Limb (tissue), 2 donors: ENCODE data around the gene TCEAL5.
"Not testable (repeated sequence)": the region's sequence is repeated elsewhere in the genome, so short reads cannot be mapped to it uniquely, and the experiment has no call there.

Source experiments
- DNase-seq, 2 donors: peaks; one replicate each; pipeline ENCODE4 v3.0.0-alpha.2; 2016; ENCODE audit errors: extremely low spot score in 2 of 2

Gene TCEAL5

GRCh38 chrX:103276581-103277002 is at the start of gene TCEAL5:
Gene TCEAL5 (minus strand): TSS chrX:103276750. CDS start chrX:103274563, 2,187 bp downstream.
- peak; percentile 15 to 79 for DNase-seq

DNA sequence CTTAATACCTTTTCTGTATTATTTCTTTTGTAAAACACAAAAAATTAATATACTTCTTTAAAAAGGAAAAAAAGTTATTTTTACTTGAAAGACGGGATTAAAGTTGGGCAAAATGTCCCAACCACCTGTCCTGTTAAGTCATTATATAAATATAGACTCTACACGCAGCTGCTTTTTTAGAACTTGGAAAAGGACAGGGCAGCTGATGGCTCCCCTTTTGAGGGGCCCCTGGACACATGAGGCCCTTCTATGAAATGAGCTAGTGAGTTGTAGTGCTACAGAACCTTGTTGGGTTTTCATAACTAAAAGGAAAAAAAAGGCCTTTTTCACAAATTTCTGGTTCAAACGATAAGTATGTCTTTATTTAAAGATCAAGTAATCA is 34.8 kb upstream of the TCEAL5 start:
- DNase-seq: no peak

DNA sequence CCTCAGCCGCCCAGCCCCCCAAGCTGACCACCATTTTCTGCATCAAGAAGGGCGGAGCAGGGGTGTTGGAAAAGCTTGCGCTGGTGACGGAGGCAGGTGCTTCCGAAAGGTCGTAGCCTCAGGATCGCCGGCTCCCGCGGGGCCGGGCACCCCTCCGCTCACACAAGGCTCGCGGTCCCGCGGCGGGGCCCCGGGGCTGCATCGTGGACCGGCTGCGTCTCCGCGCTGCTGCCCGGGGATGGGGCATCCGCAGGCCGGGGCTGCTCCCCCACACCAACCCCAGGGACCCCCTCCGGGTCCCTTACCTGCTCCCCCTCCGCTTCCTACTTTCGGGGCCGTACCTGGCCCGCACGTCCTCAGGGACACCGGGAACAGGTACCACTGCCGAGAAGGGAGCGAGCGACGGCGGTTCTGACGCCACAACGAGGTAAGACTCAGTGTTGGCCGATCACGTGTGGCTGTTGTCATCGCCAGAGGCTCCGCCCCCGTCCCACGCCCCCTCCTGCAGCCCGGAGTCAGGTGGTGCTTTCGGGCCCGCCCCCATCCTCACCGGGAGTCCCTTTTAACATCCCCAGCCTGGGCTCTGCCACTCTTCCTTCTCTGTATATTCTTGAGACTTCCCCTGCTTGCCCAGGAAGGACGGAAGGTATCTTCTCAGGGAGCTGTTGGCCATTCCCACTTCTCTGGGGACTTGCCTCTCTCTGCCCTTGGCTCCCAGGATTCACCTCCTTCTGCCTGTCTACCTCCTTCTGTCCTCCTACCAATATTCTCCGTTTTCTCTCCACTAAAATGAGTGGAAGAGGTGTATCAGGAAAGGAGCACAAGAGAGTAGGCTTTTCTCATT is 34.2 kb upstream of the TCEAL5 start, which contains the start of gene BEX2:
Gene BEX2, minus strand, starts transcription at position 436 of the 844 bp plus-strand sequence. CDS start 1,014 bp downstream, outside the sequence.
- peak; percentile 36 to 88 for DNase-seq

GRCh38 chrX:103309860-103310554 is 33.5 kb upstream of the TCEAL5 start:
- no peak for DNase-seq

DNA sequence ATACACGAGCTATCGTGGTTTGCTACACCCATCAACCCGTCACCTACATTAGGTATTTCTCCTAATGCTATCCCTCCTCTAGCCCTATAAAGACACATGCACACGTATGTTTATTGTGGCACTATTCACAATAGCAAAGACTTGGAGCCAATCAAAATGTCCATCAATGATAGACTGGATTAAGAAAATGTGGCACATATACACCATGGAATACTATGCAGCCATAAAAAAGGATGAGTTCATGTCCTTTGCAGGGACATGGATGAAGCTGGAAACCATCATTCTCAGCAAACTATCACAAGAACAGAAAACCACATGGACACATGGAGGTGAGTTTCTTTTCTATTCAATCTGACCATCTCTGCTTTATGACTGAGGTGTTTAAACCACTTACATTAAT is 29.1 kb upstream of the TCEAL5 start:
- not testable (repeated sequence) for DNase-seq

GRCh38 chrX:103304705-103305104 is 28.2 kb upstream of the TCEAL5 start:
- DNase-seq: no peak

- no peak for DNase-seq
Measured at GRCh38 chrX:103293118-103293517, 16.6 kb upstream of the TCEAL5 start.

DNA sequence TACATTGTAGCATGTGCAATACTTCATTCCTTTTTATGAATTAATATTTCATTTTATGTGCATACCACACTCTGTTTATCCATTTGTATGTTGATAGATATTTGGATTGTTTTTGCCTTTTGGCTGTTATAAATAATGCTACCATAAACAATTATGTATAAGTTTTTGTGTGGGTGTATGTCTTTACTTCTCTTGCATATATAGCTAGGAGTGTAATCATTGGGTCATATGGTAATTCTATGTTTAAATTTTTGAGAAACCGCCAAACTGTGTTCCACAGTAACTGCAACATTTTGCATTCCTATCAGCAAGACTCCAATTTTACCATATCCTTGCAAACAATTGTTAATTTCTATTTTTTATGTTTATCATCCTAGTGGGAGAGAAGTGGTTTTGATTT is 3.1 kb upstream of the TCEAL5 start:
- DNase-seq: no peak

- DNase-seq: peak in 1 of 2 donors; percentile 43
Measured at GRCh38 chrX:103275947-103276567, 493 bp downstream of the TCEAL5 start.

- no peak for DNase-seq
Measured at GRCh38 chrX:103274284-103274683, 2.3 kb downstream of the TCEAL5 start.

GRCh38 chrX:103258275-103258674 is 18.3 kb downstream of the TCEAL5 start:
- no peak for DNase-seq

GRCh38 chrX:103256651-103257050 is 19.9 kb downstream of the TCEAL5 start:
- DNase-seq: no peak

GRCh38 chrX:103254921-103255493 is 21.5 kb downstream of the TCEAL5 start, which contains the start of gene TCEAL8:
Gene TCEAL8 (minus strand): TSS chrX:103255155. CDS start chrX:103253979, 1,176 bp downstream.
- DNase-seq: peak; percentile 72 to 80

- DNase-seq: peak; percentile 17 to 75
Measured at GRCh38 chrX:103254171-103254824, 22.3 kb downstream of the TCEAL5 start.

DNA sequence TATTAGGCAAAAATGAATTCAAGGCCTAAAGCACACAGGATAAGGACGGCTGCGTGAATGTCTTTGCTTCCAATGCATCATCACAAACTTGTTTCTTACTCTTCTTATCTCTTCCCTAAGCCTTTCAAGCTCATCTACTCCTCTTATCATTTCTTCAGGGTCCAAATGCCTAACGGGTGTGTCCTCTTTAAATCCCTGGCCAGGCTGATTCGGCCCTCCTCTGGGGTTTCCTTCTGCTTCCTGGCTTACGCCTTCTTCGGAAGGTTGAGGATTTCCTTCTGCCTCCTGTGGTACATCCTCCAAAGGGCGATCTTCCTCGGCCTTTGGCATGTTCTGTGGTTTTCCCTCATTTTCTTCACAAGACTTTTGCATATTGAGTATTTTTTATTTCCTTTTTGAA is 22.9 kb downstream of the TCEAL5 start:
- no peak for DNase-seq

DNA sequence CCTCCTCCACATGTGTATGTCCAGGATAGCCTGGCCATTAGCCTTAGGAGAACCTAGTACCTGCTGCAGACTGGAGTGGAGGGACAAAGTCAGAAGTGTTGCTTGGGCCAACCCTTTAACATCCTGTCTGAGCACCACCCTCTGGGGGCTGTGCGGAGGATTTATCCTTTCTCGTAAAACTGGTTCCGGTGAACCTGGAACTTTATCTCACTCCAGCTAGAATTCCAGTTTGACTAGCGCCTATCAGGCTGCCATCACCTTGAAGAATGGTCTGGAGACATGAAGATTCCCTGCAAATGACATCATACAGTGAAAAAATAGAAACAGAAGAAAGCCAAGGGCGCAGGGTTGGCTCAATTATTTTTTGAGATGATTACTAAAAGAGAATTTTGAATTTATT is 25.6 kb downstream of the TCEAL5 start:
- DNase-seq: no peak

GRCh38 chrX:103249805-103250204 is 26.7 kb downstream of the TCEAL5 start:
- no peak for DNase-seq

DNA sequence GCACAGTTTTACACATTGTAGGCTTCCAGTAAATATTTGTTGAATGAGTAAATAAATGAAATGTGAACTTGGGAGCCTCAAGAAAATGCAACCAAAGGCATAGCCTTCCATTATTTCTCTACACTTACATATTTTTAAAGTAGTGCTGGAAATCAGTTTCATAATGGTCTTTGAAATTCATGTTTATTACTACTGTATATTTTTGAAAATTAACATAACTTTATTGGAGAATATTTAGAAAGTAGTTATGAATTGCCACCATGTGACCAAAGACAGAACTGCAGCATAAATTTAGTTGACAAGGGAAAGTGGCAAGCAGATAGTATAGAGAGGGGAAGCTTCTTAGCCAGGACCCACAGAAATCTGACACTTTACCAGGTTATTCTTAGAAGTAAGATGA is 28.0 kb downstream of the TCEAL5 start:
- no peak for DNase-seq

GRCh38 chrX:103240155-103240554 is 36.4 kb downstream of the TCEAL5 start:
- no peak for DNase-seq

DNA sequence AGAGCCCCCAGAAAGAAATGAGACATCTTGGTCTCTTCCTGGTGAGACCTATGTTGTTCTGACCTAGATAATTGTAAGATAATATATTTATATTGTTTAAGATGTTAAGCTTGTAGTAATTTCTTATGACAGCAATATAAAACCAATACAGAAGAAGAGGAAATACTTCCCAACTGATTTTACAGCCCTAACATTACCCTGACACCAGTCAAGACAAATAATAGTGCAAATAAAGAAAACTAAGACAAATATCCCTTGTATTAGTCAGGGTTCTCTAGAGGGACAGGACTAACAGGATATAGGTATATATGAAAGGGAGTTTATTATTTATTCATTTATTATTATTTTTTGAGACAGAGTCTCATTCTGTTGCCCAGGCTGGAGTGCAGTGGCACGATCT is 40.3 kb downstream of the TCEAL5 start:
- no peak for DNase-seq

GRCh38 chrX:103235608-103236007 is 40.9 kb downstream of the TCEAL5 start:
- not testable (repeated sequence) for DNase-seq
